ENCODE data around the gene IL18BP. TPM values are rescaled to one million over a fixed set of nuclear protein-coding genes. Genes with fewer than 3 reads are reported as not detected.

The IL18BP gene
- total and polyA plus RNA-seq, 2 donors (not counting 1 experiment from before 2014, with no cell fraction given) = 2.5 to 5.3 TPM

GRCh38 chr11:72005347-72006260, 6.9 kb downstream of the IL18BP start:
- no peak for DNase-seq (ENCODE audit: low read depth in 2 of 2)

GRCh38 chr11:72006309-72007088, 7.8 kb downstream of the IL18BP start:
- Histone ChIP-seq H3K79me2 (ENCODE audit: control insufficient read depth, insufficient read depth, low read length) (peaks cover 7% of the 10 kb centered on the region), H3K4me3 (replicated peaks in 1 of 4; ENCODE audit: control extremely low read depth in 1 of 4, insufficient read depth in 1 of 4, low read depth in 3 of 4, low read length in 4 of 4) (no peak overlapping the region), H3K27me3 (ENCODE audit: control insufficient read depth, insufficient read depth, low read length) (no peaks in the 10 kb centered on the region), H3K9me3 (ENCODE audit: control insufficient read depth, insufficient read depth, low read depth, low read length) (no peaks in the 10 kb centered on the region), H3K36me3 (ENCODE audit: control insufficient read depth, insufficient read depth, low read length) (peaks cover 64% of the 10 kb centered on the region), H3K9ac (ENCODE audit: insufficient read depth, low read length) (no peak overlapping the region), H2AFZ (ENCODE audit: low read length) (no peak overlapping the region), H4K20me1 (ENCODE audit: control insufficient read depth, extremely low read depth, insufficient read depth, low read length) (no peaks in the 10 kb centered on the region), H3K27ac (ENCODE audit: insufficient read depth, low read length) (no peak overlapping the region), H3K4me2 (ENCODE audit: extremely low read depth, insufficient read depth, low read length) (no peak overlapping the region), H3K4me1 (ENCODE audit: control insufficient read depth, extremely low read depth, insufficient read depth, low read length) (no peaks in the 10 kb centered on the region)
- TF ChIP-seq EZH2 (IDR thresholded peaks at IDR 0.05; ENCODE audit: low read length, missing control alignments) = no peak
- TF ChIP-seq CTCF (conservative IDR thresholded peaks at IDR 0.05 in 1 of 2, IDR thresholded peaks at IDR 0.05 in 1 of 2; ENCODE audit: low read depth in 1 of 2, low read length in 2 of 2) = no peak
- no peak for DNase-seq (ENCODE audit: low read depth in 2 of 2)

More at GRCh38 chr11:72005347-72006260, 6.9 kb downstream of the IL18BP start:
- no peak overlapping the region for H3K4me2 ChIP-seq (ENCODE audit: extremely low read depth, insufficient read depth, low read length)
- H3K27ac ChIP-seq (ENCODE audit: insufficient read depth, low read length) = no peak overlapping the region
- no peaks in the 10 kb centered on the region for H3K27me3 ChIP-seq (ENCODE audit: control insufficient read depth, insufficient read depth, low read length)
- H3K4me1 ChIP-seq (ENCODE audit: control insufficient read depth, extremely low read depth, insufficient read depth, low read length) = no peaks in the 10 kb centered on the region
- no peak for TF ChIP-seq EZH2 (IDR thresholded peaks at IDR 0.05; ENCODE audit: low read length, missing control alignments)
- no peak for TF ChIP-seq CTCF (conservative IDR thresholded peaks at IDR 0.05 in 1 of 2, IDR thresholded peaks at IDR 0.05 in 1 of 2; ENCODE audit: low read depth in 1 of 2, low read length in 2 of 2)
- no peak overlapping the region for H3K9ac ChIP-seq (ENCODE audit: insufficient read depth, low read length)
- no peaks in the 10 kb centered on the region for H4K20me1 ChIP-seq (ENCODE audit: control insufficient read depth, extremely low read depth, insufficient read depth, low read length)
- H3K4me3 ChIP-seq (replicated peaks in 1 of 4; ENCODE audit: control extremely low read depth in 1 of 4, insufficient read depth in 1 of 4, low read depth in 3 of 4, low read length in 4 of 4) = no peak overlapping the region
- no peaks in the 10 kb centered on the region for H3K9me3 ChIP-seq (ENCODE audit: control insufficient read depth, insufficient read depth, low read depth, low read length)
- peaks cover 63% of the 10 kb centered on the region for H3K36me3 ChIP-seq (ENCODE audit: control insufficient read depth, insufficient read depth, low read length)
- H3K79me2 ChIP-seq (ENCODE audit: control insufficient read depth, insufficient read depth, low read length) = peaks cover under 1% of the 10 kb centered on the region
- no peak overlapping the region for H2AFZ ChIP-seq (ENCODE audit: low read length)

- no peaks in the 10 kb centered on the region for H3K9me3 ChIP-seq (ENCODE audit: control insufficient read depth, insufficient read depth, low read depth, low read length)
- no peak for DNase-seq (ENCODE audit: low read depth in 2 of 2)
- H4K20me1 ChIP-seq (ENCODE audit: control insufficient read depth, extremely low read depth, insufficient read depth, low read length) = no peaks in the 10 kb centered on the region
- H3K9ac ChIP-seq (ENCODE audit: insufficient read depth, low read length) = no peak overlapping the region
- H3K27me3 ChIP-seq (ENCODE audit: control insufficient read depth, insufficient read depth, low read length) = no peaks in the 10 kb centered on the region
- H2AFZ ChIP-seq (ENCODE audit: low read length) = no peak overlapping the region
- H3K4me3 ChIP-seq (replicated peaks in 1 of 4; ENCODE audit: control extremely low read depth in 1 of 4, insufficient read depth in 1 of 4, low read depth in 3 of 4, low read length in 4 of 4) = no peak overlapping the region
- no peak overlapping the region for H3K27ac ChIP-seq (ENCODE audit: insufficient read depth, low read length)
- H3K4me1 ChIP-seq (ENCODE audit: control insufficient read depth, extremely low read depth, insufficient read depth, low read length) = peaks cover under 1% of the 10 kb centered on the region
- H3K36me3 ChIP-seq (ENCODE audit: control insufficient read depth, insufficient read depth, low read length) = peaks cover 64% of the 10 kb centered on the region
- peaks cover 12% of the 10 kb centered on the region for H3K79me2 ChIP-seq (ENCODE audit: control insufficient read depth, insufficient read depth, low read length)
- TF ChIP-seq EZH2 (IDR thresholded peaks at IDR 0.05; ENCODE audit: low read length, missing control alignments) (no peak), CTCF (conservative IDR thresholded peaks at IDR 0.05 in 1 of 2, IDR thresholded peaks at IDR 0.05 in 1 of 2; ENCODE audit: low read depth in 1 of 2, low read length in 2 of 2) (no peak)
- H3K4me2 ChIP-seq (ENCODE audit: extremely low read depth, insufficient read depth, low read length) = no peak overlapping the region
Observed at GRCh38 chr11:72007089-72007476, 8.4 kb downstream of the IL18BP start.
